Skeletal muscle tissue (tissue), 4 donors: Measurements from ENCODE around the gene PDGFB. TPM values are rescaled to one million over a fixed set of nuclear protein-coding genes. Genes with fewer than 3 reads are reported as not detected.

Experiments used
- H3K27ac ChIP-seq: one replicate; pipeline ENCODE4 v1.7.0; 2013; ENCODE audit warnings: mild to moderate bottlenecking, low read depth, low read length, inconsistent platforms
- H3K27me3 ChIP-seq, 3 donors: one replicate each; pipeline ENCODE4 v1.7.0; 2013; ENCODE audit warnings: low read length in 3 of 3; ENCODE audit not compliant: control insufficient read depth in 3 of 3, insufficient read depth in 3 of 3
- H3K36me3 ChIP-seq, 3 donors: one replicate each; pipeline ENCODE4 v1.7.0; 2013; ENCODE audit warnings: low read length in 3 of 3; ENCODE audit not compliant: control insufficient read depth in 3 of 3, insufficient read depth in 3 of 3
- H3K4me1 ChIP-seq, 3 donors: one replicate each; pipeline ENCODE4 v1.7.0; 2013; ENCODE audit warnings: low read length in 3 of 3, mild to moderate bottlenecking in 3 of 3; ENCODE audit not compliant: control insufficient read depth in 3 of 3, insufficient read depth in 3 of 3
- H3K4me3 ChIP-seq, 3 donors: one replicate each; pipeline ENCODE4 v1.7.0; 2013; ENCODE audit warnings: low read length in 3 of 3
- H3K9ac ChIP-seq, 3 donors: one replicate each; pipeline ENCODE4 v1.7.0; 2013; ENCODE audit warnings: low read length in 3 of 3, mild to moderate bottlenecking in 3 of 3, moderate library complexity in 2 of 3, low read depth in 1 of 3
- H3K9me3 ChIP-seq, 3 donors: one replicate each; pipeline ENCODE4 v1.7.0; 2013; ENCODE audit warnings: low read length in 3 of 3; ENCODE audit not compliant: control insufficient read depth in 3 of 3
- total RNA-seq: library from RNA; depleted of rRNA; stranded (reverse); fragments of >200 nt; gene quantifications from one replicate; pipeline ENCODE4 v1.2.3, GENCODE V29; 2014
- donor health status: Osteomylitis.

Gene PDGFB
- total RNA-seq, 1 donor from 2014 or later, result 8.9 TPM

GRCh38 chr22:39240831-39241793, 3.7 kb downstream of the PDGFB start:
- no peaks in the 10 kb centered on the region for H3K27me3 ChIP-seq

GRCh38 chr22:39239561-39240423, 5.0 kb downstream of the PDGFB start:
- Histone ChIP-seq H3K27ac (peak overlapping the region; percentile 97), H3K36me3 (peaks cover 0 to 2% (median 0%) of the 10 kb centered on the region in 3 donors), H3K4me1 (peaks cover 64 to 85% (median 78%) of the 10 kb centered on the region in 3 donors), H3K9ac (peak overlapping the region; percentile 53 to 93 (median 70)), H3K9me3 (no peaks in the 10 kb centered on the region), H3K4me3 (peak overlapping the region in 2 of 3 donors; percentile 36 to 74), H3K27me3 (no peaks in the 10 kb centered on the region)

More at GRCh38 chr22:39240831-39241793, 3.7 kb downstream of the PDGFB start:
- Histone ChIP-seq H3K9me3 (no peaks in the 10 kb centered on the region), H3K9ac (peak overlapping the region; percentile 45 to 93 (median 70)), H3K27ac (peak overlapping the region; percentile 97), H3K4me1 (peaks cover 63 to 83% (median 76%) of the 10 kb centered on the region in 3 donors), H3K36me3 (peaks cover 0 to 2% (median 0%) of the 10 kb centered on the region in 3 donors), H3K4me3 (peak overlapping the region; percentile 60 to 74 (median 69))

GRCh38 chr22:39238966-39239505, 5.7 kb downstream of the PDGFB start:
- Histone ChIP-seq H3K36me3 (peaks cover 0 to 2% (median 0%) of the 10 kb centered on the region in 3 donors), H3K4me3 (peak overlapping the region in 1 of 3 donors; percentile 14), H3K9ac (peak overlapping the region in 2 of 3 donors; percentile 70 to 93), H3K4me1 (peaks cover 72 to 90% (median 86%) of the 10 kb centered on the region in 3 donors), H3K27me3 (no peaks in the 10 kb centered on the region), H3K27ac (peak overlapping the region; percentile 97), H3K9me3 (no peaks in the 10 kb centered on the region)

- Histone ChIP-seq H3K4me3 (no peak overlapping the region), H3K27me3 (no peaks in the 10 kb centered on the region), H3K9me3 (no peaks in the 10 kb centered on the region), H3K9ac (peak overlapping the region in 2 of 3 donors; percentile 43 to 93), H3K4me1 (peaks cover 75 to 92% (median 90%) of the 10 kb centered on the region in 3 donors), H3K36me3 (peaks cover 0 to 2% (median 0%) of the 10 kb centered on the region in 3 donors), H3K27ac (peak overlapping the region; percentile 97)
Observed at GRCh38 chr22:39238561-39238960, 6.2 kb downstream of the PDGFB start.

- peak overlapping the region; percentile 2 to 93 (median 75) for H3K9ac ChIP-seq
- no peaks in the 10 kb centered on the region for H3K27me3 ChIP-seq
- H3K36me3 ChIP-seq, result peaks cover 0 to 2% (median 0%) of the 10 kb centered on the region in 3 donors
- peaks cover 80 to 93% (median 92%) of the 10 kb centered on the region in 3 donors for H3K4me1 ChIP-seq
- H3K27ac ChIP-seq, result peak overlapping the region; percentile 97
- no peaks in the 10 kb centered on the region for H3K9me3 ChIP-seq
- peak overlapping the region in 1 of 3 donors; percentile 4 for H3K4me3 ChIP-seq
Observed at GRCh38 chr22:39238101-39238466, 6.7 kb downstream of the PDGFB start.

- H3K9me3 ChIP-seq, result no peaks in the 10 kb centered on the region
- H3K4me1 ChIP-seq, result peaks cover 85 to 94% (median 94%) of the 10 kb centered on the region in 3 donors
- no peaks in the 10 kb centered on the region for H3K27me3 ChIP-seq
- H3K36me3 ChIP-seq, result peaks cover 0 to 4% (median 2%) of the 10 kb centered on the region in 3 donors
- H3K9ac ChIP-seq, result peak overlapping the region; percentile 24 to 93 (median 75)
- peak overlapping the region; percentile 97 for H3K27ac ChIP-seq
- no peak overlapping the region for H3K4me3 ChIP-seq
Observed at GRCh38 chr22:39237318-39238100, 7.3 kb downstream of the PDGFB start.

GRCh38 chr22:39236321-39237317, 8.2 kb downstream of the PDGFB start:
- Histone ChIP-seq H3K9ac (peak overlapping the region; percentile 75 to 93 (median 79)), H3K9me3 (no peaks in the 10 kb centered on the region), H3K27me3 (no peaks in the 10 kb centered on the region), H3K36me3 (peaks cover 0 to 9% (median 2%) of the 10 kb centered on the region in 3 donors), H3K4me3 (peak overlapping the region in 2 of 3 donors; percentile 51 to 64), H3K4me1 (peaks cover 92 to 100% (median 99%) of the 10 kb centered on the region in 3 donors), H3K27ac (peak overlapping the region; percentile 97)
